ENCODE results near the gene DMRTA2.

Gene DMRTA2

DNA sequence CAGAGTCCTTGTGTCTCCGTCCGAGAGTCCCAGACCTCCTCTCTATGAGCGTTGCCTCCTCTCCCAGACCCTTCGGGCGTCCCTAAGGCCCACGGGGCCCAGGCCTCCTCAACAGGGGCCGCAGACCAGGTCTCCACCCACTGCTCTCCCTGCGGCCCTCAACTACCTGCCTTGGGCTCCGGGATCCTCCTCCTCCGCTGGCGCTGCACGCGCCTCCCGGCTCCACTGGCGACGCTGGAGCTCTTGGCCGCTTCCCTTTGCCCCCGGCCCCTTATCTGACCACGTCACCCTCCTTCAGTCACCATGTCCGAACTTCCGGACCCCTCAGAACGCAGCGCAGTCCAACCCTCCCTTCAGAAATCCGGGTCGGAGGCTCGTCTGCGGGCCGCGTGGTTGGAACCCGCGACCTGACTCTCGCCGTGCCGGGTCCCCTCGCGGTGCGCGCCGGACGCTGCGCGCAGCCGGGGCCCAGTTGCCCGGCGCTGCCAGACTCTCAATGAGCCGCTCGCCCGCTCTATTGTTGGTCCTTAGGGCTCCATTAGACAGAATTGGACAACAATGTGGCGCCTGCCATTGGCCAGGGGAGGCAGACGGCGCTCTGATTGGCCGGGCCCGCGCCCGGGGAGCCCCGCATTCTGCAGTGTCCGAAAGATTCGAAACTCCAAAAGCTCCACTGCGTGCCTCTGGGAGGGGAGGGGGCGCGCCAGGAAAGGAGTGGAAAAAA, at the start of gene DMRTA2:
Gene DMRTA2, minus strand, starts transcription at position 498 of the 724 bp plus-strand sequence. CDS start 1,907 bp downstream, outside the sequence.
- DNase-seq (ENCODE audit: low read depth, low spot score), result no peak

DNA sequence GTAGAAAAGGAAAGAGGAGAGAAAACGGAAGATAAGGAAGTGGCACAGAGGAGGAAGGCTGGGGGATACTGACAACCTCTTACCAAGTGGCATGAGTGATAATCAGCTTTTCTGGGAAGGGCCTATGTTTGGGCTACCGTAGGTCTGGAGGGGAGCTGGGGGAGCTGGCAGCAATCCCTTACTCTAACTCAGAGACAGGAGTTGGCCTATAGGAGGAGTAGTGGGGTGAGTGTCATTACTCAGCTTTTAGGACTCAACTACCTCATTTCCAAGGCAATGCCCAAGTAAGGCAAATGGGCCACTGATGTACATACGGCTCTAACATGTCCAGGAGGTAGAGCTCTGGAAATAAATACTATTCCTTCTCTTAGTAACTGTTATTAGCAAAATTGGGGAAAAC, 48.7 kb upstream of the DMRTA2 start:
- no peak for DNase-seq (ENCODE audit: low read depth, low spot score)

DNA sequence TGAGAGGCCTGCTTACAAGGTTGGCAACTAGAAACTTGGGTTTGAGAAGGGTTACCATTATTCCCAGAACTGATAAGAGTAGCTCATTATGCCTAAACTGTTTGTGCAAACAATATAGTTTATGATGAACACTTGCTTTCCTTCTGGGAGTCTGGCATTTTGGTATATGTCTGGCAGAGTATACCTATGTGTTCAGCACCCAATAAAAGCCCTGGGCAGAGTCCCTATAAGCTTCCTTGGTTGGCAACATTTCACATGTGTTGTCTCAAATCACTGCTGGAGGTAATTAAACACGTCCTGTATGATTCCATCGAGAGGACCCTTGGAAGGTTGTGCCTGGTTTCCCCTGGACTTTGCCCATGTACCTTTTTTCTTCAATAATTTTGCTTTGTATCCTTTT, 39.7 kb upstream of the DMRTA2 start:
- DNase-seq (ENCODE audit: low read depth, low spot score), result no peak

DNA sequence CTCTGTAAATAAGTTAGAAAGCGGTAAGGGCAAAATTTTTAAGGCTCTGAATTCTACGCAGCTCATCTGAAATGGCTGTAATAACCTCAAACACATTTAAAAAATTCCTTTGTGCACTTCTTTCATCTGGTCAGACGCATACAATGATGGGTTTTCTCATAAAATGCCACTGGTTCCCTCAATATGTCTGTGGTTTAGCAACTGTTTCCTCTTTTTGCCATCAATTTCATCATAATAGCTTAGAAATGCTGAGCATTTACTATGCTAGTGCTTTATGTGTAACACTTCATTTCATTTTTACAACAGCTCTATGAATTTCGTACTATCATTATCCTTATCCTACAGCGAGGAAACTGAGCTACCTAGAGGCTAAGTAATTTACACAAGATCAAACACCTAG, 35.3 kb upstream of the DMRTA2 start:
- no peak for DNase-seq (ENCODE audit: low read depth, low spot score)

DNA sequence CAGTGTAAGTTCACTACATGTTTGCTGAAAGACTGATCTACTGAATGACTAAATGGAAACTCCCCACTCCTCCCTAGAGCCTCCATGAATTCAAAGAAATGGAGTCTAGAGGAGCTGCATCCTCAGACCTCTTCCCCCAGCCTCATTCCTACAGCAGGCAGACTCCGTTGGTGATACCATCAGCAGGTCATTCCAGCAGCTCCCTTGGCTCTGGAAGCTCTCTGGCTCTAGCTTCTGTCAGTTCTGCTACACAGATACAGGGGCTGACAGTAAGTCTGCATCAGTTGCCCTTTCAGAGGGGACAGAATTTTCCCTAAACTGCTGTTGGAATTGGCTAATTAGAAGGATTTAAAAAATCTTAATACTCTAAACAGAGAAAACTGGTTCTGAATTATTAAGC, 31.7 kb upstream of the DMRTA2 start:
- no peak for DNase-seq (ENCODE audit: low read depth, low spot score)

DNA sequence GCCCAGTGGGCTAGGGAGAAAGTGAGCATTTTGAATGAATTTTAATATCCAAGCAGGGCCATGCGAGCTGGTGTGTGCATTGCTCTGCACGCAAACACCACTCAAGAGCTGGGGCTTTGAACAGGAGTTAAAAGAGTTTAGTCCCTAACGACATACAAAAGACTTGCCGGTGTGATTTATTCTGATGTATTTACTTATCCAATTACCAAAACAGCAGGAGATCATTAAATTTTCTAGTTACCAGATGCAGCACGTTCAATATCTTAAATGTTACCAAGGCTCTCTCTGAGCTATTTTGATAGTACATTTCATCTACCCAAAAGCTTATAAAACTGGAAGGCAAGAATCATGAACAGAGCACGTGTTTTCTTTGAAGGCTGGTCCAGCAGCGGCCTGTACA, 30.0 kb upstream of the DMRTA2 start:
- no peak for DNase-seq (ENCODE audit: low read depth, low spot score)

DNA sequence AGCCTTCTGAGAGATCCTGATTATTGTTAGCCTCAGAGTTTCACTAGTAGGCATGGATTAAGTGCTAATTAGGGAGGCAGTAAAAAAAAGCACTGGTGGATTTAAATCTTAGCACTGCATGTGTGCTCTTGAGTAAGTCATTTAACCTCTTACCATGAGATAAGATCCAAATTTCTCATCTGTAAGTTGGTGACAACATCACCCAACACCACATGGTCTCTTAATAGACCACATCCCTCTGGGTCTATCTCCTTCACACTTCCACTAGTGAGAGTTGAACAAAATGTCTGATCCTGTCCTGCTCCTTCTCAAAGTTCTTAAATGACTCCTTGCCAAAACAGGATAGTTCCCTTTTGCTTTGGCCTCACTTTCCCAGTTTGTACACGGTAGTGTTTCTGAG, 29.5 kb upstream of the DMRTA2 start:
- DNase-seq (ENCODE audit: low read depth, low spot score), result no peak

DNA sequence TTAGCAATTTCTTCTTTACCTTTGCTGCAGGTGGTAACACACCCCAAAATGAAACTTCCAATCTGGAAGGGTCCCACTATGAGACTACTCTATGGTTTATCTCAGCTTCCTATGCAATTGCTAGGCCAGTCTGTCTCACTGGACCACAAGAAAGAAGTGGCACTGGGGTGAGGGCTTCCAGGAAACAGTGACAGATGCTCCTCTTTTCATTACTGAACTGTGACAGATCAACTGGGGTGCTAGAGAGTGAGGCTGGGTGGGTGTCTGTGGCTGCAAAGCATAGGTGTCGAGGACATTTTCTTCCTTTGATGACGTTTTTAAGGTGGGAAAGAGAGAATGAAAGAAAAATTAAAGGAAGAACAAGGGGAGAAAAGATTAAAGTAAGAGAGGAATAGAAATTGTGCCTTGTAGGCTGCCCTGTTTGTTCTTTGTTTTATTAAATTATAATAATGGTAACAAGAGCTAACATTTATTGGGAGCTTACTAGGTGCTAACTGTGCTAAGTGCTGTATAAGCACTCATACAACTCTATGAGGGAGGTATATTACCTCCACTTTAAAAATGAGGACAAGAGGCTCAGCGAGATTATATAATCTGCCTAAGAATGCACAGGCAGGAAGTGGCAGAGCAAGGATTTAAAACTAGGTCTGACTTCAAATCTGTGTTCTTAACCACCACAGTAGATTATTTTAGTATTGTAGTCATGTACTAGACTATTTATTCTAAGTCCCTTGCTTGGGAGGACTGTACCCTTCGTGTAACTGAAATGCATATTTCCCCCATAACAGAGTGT, 27.8 kb upstream of the DMRTA2 start:
- no peak for DNase-seq (ENCODE audit: low read depth, low spot score)

DNA sequence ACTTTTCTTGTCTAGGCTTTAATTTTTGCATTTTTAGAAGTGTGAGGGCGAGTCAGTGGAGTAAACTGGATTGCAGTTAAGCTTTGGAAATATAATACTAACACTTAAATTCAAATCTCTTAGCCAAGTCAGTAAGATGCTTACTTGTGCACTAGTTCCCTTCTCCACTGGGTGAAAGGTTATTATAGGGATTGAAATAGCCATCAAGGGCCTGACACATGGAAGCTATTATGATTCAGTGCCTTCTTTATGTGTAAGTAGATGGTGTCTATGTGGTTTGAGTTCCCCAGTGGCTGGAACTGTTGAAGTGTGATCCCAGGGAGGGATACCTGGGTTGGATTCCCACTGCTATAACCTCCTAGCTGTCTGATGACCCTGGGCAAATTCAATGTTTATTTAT, 24.7 kb upstream of the DMRTA2 start:
- DNase-seq (ENCODE audit: low read depth, low spot score), result no peak

DNA sequence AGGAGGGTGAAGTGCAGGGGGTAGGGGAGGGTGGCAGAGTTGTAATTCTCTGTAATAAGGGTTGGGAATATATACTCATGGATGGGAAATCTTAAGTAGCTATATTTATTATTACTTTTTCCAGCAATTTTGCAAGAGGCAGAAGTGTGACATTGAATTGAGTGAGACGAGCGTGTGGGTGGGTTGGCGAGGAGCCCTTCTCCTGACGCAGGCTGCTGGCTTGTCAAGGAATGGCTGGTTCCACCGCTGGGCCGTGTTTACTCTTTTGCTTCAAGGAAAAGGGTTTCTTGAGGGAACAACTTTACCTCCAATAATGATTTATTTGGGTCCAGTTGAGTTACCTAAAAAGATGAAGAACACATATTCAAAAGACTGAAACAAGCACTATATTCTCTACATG, 17.9 kb upstream of the DMRTA2 start:
- no peak for DNase-seq (ENCODE audit: low read depth, low spot score)

DNA sequence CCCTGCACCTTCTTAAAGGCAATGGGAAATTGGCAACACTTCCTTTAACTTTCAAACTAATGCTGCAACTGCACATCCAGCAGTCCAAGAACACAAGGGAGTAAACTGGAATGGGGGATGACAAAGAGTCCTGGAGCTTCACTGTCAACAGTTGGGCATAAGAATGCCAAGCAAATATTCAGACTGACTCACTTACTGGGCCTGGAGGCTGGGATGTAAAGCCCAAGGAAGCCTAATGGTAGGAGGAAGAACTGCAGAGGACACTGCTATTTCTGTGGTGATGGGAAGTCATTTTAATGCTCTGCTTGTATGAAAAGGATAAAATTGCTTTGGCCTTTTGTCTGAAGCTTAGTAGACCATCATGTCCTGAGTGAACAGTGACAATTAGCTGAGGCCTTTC, 15.7 kb upstream of the DMRTA2 start:
- DNase-seq (ENCODE audit: low read depth, low spot score), result no peak

DNA sequence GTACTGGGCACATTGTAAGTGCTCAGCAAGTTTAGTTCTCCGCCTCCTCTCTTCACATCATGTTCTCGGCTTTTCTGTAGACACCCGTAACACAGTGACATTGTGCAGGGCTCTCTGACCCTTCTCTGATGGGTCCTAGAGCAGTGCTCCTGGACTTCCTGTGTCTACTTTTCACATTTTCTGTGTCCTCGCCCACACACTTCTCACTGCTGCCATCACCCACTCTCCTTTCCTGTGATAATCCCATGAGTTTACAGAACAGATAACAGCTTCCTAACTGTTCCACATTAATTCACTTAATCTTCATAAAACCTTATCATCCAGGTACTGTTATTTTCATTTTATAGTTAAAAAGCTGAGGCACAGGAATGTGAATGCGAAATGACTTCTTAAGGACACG, 13.2 kb upstream of the DMRTA2 start:
- DNase-seq (ENCODE audit: low read depth, low spot score), result no peak

DNA sequence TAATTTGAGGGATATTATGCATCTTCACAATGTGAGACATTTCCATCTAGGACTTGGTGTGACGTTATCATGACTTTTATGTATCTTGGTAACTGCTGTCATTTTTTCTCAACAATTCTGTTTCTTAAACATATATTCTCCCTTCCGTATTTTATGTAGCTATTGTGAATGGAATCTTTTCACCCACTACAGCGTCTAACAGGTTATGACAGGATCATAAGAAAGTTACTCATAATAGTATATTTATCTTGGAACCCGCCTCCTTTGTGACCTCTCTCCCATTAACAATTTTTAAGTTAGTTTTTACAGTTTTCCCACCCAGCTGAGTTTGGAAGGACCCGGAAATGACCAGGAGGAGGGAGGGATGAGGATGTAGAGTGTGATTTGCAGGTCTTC, 6.8 kb upstream of the DMRTA2 start:
- DNase-seq (ENCODE audit: low read depth, low spot score), result no peak

DNA sequence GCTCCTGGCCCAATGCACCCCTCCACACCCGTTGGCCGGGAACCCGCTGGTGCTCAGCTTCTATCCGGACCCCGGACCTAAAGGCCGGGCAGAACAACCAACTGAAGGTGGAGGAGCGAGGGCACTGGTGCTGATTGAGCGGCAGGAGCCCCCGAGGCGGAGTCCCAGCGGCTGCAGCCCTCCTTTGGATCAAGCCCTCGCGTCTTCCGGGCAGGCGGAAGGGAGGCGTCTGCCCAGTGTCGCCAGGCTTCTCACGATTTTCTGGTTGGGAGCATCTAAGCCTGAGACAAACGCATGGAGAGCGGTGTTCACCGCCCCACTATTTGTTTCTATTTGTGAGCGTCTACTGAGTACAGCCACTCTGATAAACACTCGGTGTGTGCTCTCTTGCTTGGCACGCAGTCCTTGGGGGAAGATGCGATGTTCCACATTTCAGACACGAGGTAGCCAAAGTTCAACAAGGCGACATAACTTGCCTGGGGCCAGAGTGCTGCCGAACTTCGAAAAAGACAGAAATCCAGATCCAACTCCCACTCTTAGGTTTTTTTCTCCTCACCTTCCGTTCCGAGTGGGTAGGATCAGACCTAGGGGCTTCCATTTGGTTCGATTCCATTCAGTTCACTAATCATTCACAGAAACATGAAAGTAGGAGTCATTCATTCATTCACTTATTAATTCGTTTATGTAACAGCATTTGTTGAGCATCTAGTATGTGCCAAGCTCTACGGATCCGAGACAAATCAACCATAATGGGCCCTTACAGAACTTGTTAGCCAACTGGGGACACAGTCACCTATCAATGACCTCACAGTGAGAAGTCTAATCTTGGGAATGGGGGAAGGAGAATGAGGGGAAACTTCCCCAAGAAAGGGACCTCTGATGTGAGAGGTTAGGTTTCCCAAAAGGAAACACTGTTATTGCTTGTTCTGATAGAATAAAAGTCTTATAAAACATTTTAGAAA, 4.9 kb upstream of the DMRTA2 start:
- no peak for DNase-seq (ENCODE audit: low read depth, low spot score)

DNA sequence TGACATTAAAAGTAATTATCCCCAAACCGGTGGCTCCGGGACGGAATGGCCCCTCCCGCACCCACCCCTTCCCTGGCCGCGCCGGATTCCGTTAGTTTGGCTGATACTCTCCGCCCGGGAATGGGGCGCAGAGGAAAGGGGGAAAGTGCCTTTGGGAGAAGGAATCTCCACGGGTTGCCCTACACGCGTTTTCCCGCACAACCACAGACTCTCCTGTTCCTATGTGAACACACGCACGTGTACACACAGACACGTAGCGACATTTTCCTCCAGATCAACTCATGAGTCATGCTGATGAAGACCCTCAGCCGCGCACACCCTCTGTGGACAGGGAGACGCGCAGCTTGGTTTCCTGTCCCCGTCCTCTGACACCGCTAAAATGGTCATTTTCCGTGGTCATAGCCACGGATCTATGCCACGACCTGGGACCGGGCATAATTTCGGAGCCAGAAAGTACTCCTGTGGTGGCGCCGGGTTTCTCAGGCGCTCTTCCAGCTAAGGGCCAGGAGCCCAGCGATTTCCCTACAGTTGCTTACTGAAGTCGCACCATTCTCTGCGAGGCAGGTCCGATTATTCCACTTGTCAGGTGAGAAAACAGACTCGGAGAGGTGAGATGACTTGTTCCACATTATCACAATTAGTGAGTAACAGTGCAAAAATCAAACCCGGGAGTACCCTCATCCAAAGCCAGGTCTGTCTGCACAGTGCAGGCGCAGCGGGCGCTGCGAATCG, 4.0 kb upstream of the DMRTA2 start:
- no peak for DNase-seq (ENCODE audit: low read depth, low spot score)

DNA sequence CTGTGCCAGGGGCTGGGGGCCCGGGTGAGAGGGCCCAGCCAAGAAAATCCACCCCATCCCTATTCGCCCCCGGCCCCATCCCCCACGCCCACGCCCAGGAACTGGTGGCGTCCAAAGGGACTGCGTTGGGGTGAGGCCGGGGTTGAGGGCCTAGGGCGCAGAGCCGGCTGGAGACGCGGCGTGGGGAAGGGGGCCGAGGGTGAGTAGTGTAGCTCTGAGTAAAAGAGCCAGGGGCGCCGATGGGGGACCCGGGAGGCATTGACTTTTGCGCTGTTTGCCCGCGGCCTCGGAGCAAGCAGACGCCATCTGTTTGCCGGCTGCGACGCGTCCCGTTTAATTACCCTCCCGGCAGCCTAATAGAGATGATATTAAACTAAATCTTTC, 3.5 kb upstream of the DMRTA2 start:
- no peak for DNase-seq (ENCODE audit: low read depth, low spot score)

DNA sequence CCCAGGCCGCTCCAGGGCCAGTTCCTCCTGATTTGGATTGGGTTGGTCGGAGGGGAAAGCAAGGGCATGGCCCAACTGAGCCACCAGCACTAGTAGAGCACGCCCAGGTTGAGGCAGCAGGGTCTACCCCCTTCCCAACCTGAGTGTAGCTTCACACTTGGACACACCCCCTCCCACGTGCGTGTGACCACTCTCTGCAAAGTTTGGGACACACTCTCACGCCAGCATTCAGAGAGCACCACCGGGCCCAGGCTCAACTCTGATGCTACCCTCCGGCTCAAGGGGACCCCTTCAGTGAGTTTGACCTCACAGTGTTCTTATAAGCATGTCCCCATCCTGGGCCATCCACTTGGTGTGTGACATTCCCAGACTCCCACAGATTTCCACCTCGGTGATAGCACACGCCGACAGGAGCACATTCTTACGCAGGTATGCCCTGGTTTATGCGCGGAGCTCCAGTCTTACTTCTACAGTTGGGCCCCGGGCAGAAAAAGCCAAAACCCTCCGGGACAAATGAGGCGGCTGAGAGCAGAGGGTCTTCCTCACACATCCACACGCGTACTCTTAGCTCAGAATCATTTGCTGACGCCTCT, 3.0 kb upstream of the DMRTA2 start:
- DNase-seq (ENCODE audit: low read depth, low spot score), result no peak

DNA sequence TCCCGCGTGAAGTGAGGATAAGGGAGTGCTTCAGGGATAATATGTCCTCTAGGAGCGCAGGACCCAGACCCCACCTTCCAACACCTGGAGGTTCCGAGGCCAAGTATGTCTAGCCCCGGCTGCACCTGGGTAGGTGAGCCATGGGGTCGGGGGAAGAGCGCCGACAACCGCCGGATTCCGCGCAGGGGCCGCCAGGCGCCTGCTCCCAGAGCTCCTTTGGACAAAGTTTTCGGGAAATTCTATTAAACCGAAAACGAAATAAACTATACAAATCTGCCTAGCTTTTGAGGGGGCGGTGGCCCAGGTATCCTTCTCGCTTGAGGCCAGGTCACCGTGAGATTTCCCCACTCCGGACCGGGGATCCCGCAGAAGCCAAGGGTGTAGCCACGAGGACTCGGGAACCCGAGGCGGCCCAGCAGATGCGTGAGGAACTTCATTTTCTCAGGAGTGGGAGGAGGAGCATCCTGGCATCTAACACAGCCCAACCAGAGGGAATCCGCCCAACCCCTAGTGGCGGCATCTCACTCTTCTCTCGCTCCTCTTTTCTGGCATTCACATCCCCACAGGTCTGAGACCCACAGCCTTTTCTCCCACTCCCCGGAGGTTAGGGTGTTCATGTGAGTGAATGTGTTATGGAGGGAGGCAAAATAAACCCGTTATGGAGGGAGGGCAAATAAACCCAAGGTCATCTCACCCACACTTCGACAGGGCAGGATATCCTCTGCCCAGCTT, 2.3 kb upstream of the DMRTA2 start:
- DNase-seq (ENCODE audit: low read depth, low spot score), result no peak

DNA sequence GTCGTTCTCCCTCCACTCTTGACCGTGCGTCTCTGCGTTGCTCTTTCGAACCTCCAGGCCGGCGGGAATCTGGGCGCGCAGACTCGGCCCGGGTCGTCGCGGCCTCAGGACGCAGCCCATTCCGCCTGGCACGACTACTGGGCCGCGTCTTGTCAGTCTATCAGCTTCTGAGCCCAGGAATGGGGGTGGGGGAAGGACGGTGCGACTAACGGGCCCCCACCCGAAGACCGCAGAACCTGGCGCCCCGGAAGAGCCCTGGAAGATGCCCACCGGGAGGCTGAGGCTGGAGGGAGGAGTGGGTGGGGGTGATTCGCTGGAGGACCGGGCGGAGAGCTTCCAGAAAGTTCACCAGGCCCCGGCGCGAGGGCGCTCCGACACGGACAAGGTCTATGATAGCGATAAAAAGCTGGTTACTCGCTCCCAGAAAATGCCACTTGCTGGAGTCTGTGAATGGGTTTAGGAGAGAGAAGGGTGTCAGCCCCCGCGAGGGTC, 1.7 kb upstream of the DMRTA2 start:
- no peak for DNase-seq (ENCODE audit: low read depth, low spot score)
